ENCODE results near the gene RACK1. TPM values are rescaled to one million over a fixed set of nuclear protein-coding genes. Genes with fewer than 3 reads are reported as not detected.
A peak's percentile ranks its signal among the peaks of the same experiment; 100 is the strongest.

RACK1 gene
- total RNA-seq, 2 donors from 2014 or later, result 713 to 792 TPM

GRCh38 chr5:181236954-181237641 is 6.6 kb downstream of the RACK1 start:
- DNase-seq (no peak), ATAC-seq (no peak)
- intact Hi-C loops (cut with DNase I), result no loop called here

GRCh38 chr5:181236471-181236870 is 7.2 kb downstream of the RACK1 start:
- ATAC-seq, result no peak
- no peak for DNase-seq
- intact Hi-C loops (cut with DNase I), result no loop called here

GRCh38 chr5:181235689-181236366 is 7.9 kb downstream of the RACK1 start:
- DNase-seq, result no peak
- ATAC-seq, result no peak
- intact Hi-C loops (cut with DNase I), result no loop called here

GRCh38 chr5:181235323-181235688 is 8.4 kb downstream of the RACK1 start:
- no peak for ATAC-seq
- intact Hi-C loops (cut with DNase I), result no loop called here
- no peak for DNase-seq

GRCh38 chr5:181234455-181235306 is 9.0 kb downstream of the RACK1 start:
- intact Hi-C loops (cut with DNase I), result no loop called here
- peak; percentile 7 to 12 for ATAC-seq
- no peak for DNase-seq

- DNase-seq (no peak), ATAC-seq (peak in 1 of 2 donors; percentile 7)
- intact Hi-C loops (cut with DNase I), result no loop called here
These were observed 9.8 kb downstream of the RACK1 start for GRCh38 chr5:181233801-181234454.

GRCh38 chr5:181233088-181233800 is 10.5 kb downstream of the RACK1 start:
- no peak for DNase-seq
- intact Hi-C loops (cut with DNase I), result no loop called here

GRCh38 chr5:181232593-181232992 is 11.1 kb downstream of the RACK1 start:
- intact Hi-C loops (cut with DNase I), result no loop called here
- ATAC-seq (peak in 1 of 2 donors; percentile 33), DNase-seq (no peak)

More at GRCh38 chr5:181233088-181233800, 10.5 kb downstream of the RACK1 start:
- ATAC-seq, result no peak

GRCh38 chr5:181231432-181231831 is 12.3 kb downstream of the RACK1 start:
- DNase-seq, result no peak
- intact Hi-C loops (cut with DNase I), result no loop called here
- ATAC-seq, result no peak

GRCh38 chr5:181230551-181230950 is 13.2 kb downstream of the RACK1 start:
- DNase-seq, result no peak
- ATAC-seq, result no peak
- intact Hi-C loops (cut with DNase I), result no loop called here

- intact Hi-C loops (cut with DNase I), result no loop called here
These were observed 13.7 kb downstream of the RACK1 start for GRCh38 chr5:181229996-181230395.

GRCh38 chr5:181224390-181225229 is 19.1 kb downstream of the RACK1 start:
- DNase-seq (no peak), ATAC-seq (no peak)
- intact Hi-C loops (cut with DNase I), result no loop called here

More at GRCh38 chr5:181229996-181230395, 13.7 kb downstream of the RACK1 start:
- DNase-seq, result no peak
- no peak for ATAC-seq

- intact Hi-C loops (cut with DNase I), result loop anchor here (2.0 kb wide), 2 partner anchors 21 to 33 kb away; no protein-coding TSS in a partner anchor
- ATAC-seq, result peak; percentile 2 to 4
- DNase-seq, result peak; percentile 76
These were observed 19.8 kb downstream of the RACK1 start for GRCh38 chr5:181223729-181224389.

GRCh38 chr5:181223058-181223728 is 20.5 kb downstream of the RACK1 start, which contains the start of gene TRIM41:
TSS of gene TRIM41 (plus strand) at chr5:181223281. CDS start at chr5:181224000, 719 bp downstream.
- peak; percentile 90 for ATAC-seq
- intact Hi-C loops (cut with DNase I), result loop anchor here (2.0 kb wide), 2 partner anchors 22 to 32 kb away; no protein-coding TSS in a partner anchor
- peak; percentile 100 for DNase-seq

GRCh38 chr5:181222630-181223057 is 21.1 kb downstream of the RACK1 start:
- ATAC-seq, result peak; percentile 5 to 9
- intact Hi-C loops (cut with DNase I), result loop anchor here (1.0 to 2.0 kb wide), 3 partner anchors 22 to 32 kb away; no protein-coding TSS in a partner anchor
- DNase-seq, result no peak
